ENCODE results near the gene NCAM2. TPM values are rescaled to one million over a fixed set of nuclear protein-coding genes. Genes with fewer than 3 reads are reported as not detected.

NCAM2 gene
- total and polyA plus RNA-seq, 8 donors = 0.06 to 11.0 (median 0.58) TPM; not detected in 1

- intact Hi-C loops (cut with DNase I; ENCODE audit: low total_unique reads) = no loop called here
- H3K27me3 ChIP-seq = no peaks in the 10 kb centered on the region
- H3K36me3 ChIP-seq = no peaks in the 10 kb centered on the region
- TF ChIP-seq EP300 (IDR thresholded peaks at IDR 0.05) = no peak
- TF ChIP-seq, protein P1, sequence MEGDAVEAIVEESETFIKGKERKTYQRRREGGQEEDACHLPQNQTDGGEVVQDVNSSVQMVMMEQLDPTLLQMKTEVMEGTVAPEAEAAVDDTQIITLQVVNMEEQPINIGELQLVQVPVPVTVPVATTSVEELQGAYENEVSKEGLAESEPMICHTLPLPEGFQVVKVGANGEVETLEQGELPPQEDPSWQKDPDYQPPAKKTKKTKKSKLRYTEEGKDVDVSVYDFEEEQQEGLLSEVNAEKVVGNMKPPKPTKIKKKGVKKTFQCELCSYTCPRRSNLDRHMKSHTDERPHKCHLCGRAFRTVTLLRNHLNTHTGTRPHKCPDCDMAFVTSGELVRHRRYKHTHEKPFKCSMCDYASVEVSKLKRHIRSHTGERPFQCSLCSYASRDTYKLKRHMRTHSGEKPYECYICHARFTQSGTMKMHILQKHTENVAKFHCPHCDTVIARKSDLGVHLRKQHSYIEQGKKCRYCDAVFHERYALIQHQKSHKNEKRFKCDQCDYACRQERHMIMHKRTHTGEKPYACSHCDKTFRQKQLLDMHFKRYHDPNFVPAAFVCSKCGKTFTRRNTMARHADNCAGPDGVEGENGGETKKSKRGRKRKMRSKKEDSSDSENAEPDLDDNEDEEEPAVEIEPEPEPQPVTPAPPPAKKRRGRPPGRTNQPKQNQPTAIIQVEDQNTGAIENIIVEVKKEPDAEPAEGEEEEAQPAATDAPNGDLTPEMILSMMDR (IDR thresholded peaks at IDR 0.05) = no peak
- TF ChIP-seq POLR2A (IDR thresholded peaks at IDR 0.05) = no peak
- TF ChIP-seq POLR2AphosphoS5 (IDR thresholded peaks at IDR 0.05) = no peak
- no peaks in the 10 kb centered on the region for H3K9me3 ChIP-seq
- DNase-seq = no peak
- no peak overlapping the region for H3K4me3 ChIP-seq
- H3K27ac ChIP-seq = no peak overlapping the region
- no peaks in the 10 kb centered on the region for H3K4me1 ChIP-seq
Measured at GRCh38 chr21:21468003-21468402, 469.8 kb downstream of the NCAM2 start.

DNA sequence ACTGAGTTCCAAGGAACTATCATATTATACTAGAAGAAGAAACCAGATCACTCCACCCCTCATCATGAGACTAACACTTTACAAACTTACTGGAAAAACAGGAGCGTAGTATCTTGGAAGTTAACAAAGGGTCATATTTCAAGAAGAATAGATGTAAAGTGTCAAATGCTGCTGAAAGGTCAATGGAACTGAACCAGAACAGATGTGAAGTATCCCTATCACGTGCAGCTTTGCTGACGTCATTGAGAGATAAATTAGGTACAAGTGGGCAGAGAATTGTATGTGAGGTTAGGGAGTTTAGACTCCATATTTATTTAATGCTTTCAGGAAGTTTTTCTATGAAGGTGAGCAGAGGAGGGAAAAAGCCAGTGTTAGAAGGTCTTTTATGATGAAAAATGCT is 483.0 kb downstream of the NCAM2 start:
- Histone ChIP-seq H3K4me1 (no peaks in the 10 kb centered on the region), H3K36me3 (no peaks in the 10 kb centered on the region), H3K9me3 (peaks cover 0 to 12% (median 0%) of the 10 kb centered on the region in 4 donors), H3K27ac (no peak overlapping the region), H3K4me3 (no peak overlapping the region), H3K27me3 (no peaks in the 10 kb centered on the region)
- TF ChIP-seq, protein P1 (IDR thresholded peaks at IDR 0.05) = no peak
- no peak for TF ChIP-seq EP300 (IDR thresholded peaks at IDR 0.05)
- no peak for TF ChIP-seq POLR2A (IDR thresholded peaks at IDR 0.05)
- TF ChIP-seq POLR2AphosphoS5 (IDR thresholded peaks at IDR 0.05) = no peak
- intact Hi-C loops (cut with DNase I; ENCODE audit: low total_unique reads) = no loop called here
- no peak for DNase-seq
- WGBS, 5 donors = 58 to 72% (median 63%) methylated on average over 3 of the region's 3 CpGs

- H3K4me1 ChIP-seq = no peaks in the 10 kb centered on the region
- no peak overlapping the region for H3K4me3 ChIP-seq
- H3K27me3 ChIP-seq = no peaks in the 10 kb centered on the region
- intact Hi-C loops (cut with DNase I; ENCODE audit: low total_unique reads) = no loop called here
- WGBS, 5 donors = 76 to 80% (median 79%) methylated on average over 6 of the region's 6 CpGs
- no peaks in the 10 kb centered on the region for H3K9me3 ChIP-seq
- TF ChIP-seq, protein P1 (IDR thresholded peaks at IDR 0.05) = no peak
- no peak for TF ChIP-seq POLR2AphosphoS5 (IDR thresholded peaks at IDR 0.05)
- TF ChIP-seq POLR2A (IDR thresholded peaks at IDR 0.05) = no peak
- TF ChIP-seq EP300 (IDR thresholded peaks at IDR 0.05) = no peak
- DNase-seq = no peak
- no peaks in the 10 kb centered on the region for H3K36me3 ChIP-seq
- no peak overlapping the region for H3K27ac ChIP-seq
Measured at GRCh38 chr21:21508859-21509258, 510.6 kb downstream of the NCAM2 start.

GRCh38 chr21:21530680-21531079 is 532.5 kb downstream of the NCAM2 start:
- Histone ChIP-seq H3K4me1 (no peaks in the 10 kb centered on the region), H3K9me3 (no peaks in the 10 kb centered on the region), H3K4me3 (no peak overlapping the region), H3K27ac (no peak overlapping the region), H3K27me3 (no peaks in the 10 kb centered on the region), H3K36me3 (no peaks in the 10 kb centered on the region)
- intact Hi-C loops (cut with DNase I; ENCODE audit: low total_unique reads) = no loop called here
- TF ChIP-seq EP300 (IDR thresholded peaks at IDR 0.05) (no peak), POLR2A (IDR thresholded peaks at IDR 0.05) (no peak), POLR2AphosphoS5 (IDR thresholded peaks at IDR 0.05) (no peak)
- TF ChIP-seq, protein P1 (IDR thresholded peaks at IDR 0.05) = no peak
- peak in 1 of 2 donors; percentile 6 for DNase-seq
